ENCODE data around the gene SAMM50.

Gene SAMM50

DNA sequence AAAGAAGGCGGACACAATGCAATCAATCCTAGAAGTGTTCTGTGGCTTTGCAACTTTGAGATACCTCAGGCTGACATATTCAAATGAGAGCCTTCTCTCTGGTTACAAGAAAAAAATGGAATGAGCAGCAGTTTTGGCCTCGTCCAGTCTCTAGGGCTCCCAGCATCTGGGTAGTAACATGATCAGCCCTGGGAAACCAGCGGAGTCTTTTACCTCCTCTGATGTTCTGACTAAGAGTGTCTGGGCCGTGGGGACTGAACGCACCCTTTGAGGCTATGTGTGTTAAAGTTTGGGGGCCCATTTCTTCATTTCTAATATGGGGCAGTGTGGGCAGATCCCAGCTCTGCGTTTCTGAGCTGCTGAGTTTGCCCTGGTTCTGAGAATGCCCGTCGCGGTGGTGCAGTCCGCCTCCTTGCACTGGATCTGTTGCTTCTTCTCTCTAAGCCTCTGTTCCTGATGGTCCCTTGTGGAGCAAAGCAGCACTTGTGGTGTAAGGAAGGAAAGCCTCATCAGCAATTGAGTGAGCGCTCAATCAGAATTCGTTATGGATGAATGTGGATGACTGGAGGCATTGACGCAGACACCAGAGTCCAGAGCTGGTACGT lies 77.0 kb downstream of the SAMM50 start:
- no peak for DNase-seq

DNA sequence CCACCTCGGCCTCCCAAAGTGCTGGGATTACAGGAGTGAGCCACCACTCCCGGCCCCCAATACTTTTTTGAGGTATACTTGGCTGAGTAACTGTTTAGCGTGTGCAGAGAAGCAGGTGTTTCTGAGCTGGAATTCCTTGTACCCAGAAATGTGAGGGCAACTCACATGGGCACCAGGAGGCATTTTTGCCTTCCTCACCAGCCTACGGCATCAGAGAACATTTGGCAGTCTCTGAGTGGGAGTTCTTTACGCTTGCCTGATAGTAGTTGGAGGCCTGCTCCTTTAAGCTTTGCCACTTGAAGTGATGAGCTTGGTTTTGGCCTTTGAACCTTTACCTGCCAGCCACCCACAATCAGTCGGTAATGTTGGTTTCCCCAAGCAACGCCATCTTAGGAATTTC lies 78.0 kb downstream of the SAMM50 start:
- no peak for DNase-seq

DNA sequence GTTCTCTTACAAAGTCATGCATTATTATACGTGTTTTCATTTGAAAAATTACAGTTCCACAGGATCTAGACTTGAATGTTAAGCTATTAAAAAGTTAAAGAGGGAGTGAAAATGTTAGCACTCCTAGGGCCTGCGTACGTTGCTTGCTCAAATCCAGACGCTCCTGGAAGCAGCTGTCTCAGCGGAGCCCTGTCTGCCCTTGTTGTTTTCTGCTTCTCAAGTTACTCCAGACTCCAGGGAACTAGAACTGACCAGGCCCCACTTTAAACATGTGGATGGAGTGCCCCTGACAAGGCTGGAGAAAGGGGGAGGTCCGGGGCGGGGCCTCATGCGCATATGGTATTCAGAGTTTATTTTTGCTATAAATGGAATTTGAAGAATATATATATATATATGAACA lies 78.5 kb downstream of the SAMM50 start:
- DNase-seq: no peak

DNA sequence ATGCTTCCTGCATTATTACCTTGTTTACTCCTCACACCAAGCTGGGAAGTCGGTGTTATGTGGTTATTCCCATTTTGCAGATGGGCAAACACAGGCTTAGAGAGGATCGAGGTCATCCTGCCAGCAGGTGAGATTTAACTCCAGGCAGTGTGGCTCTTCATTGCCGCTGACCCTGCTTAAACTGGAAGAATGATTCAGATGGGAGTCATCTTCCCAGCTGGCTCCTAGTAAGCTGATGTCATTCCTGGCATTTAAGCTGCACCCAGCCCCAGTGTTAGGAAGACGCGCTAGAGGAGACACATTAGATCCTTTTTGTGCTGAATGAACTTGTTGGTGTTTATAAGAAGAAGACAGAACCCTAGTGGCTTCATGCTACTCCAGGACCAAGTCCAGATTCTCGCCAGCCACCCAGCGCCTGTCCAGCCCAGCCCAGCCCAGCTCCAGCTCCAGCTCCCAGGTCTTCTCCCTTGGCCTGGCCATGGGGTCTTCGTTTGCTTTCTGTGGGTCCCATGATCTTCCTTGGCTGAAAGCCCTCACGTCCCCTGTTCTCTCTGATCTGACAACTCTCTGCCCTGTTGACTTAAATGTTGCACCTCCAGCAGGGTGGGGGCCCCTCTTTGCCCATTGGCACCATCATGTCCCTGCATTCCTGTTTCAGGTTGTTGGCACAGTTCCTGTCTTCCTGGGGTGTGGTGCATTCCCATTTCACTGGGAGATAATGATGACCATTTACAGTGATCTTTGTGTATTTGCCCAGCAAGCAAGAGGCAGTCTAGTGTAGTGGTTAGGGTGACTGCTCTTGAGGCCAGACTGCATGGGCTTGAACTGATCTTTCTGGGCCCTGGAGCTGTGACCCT lies 82.5 kb downstream of the SAMM50 start:
- DNase-seq: no peak

DNA sequence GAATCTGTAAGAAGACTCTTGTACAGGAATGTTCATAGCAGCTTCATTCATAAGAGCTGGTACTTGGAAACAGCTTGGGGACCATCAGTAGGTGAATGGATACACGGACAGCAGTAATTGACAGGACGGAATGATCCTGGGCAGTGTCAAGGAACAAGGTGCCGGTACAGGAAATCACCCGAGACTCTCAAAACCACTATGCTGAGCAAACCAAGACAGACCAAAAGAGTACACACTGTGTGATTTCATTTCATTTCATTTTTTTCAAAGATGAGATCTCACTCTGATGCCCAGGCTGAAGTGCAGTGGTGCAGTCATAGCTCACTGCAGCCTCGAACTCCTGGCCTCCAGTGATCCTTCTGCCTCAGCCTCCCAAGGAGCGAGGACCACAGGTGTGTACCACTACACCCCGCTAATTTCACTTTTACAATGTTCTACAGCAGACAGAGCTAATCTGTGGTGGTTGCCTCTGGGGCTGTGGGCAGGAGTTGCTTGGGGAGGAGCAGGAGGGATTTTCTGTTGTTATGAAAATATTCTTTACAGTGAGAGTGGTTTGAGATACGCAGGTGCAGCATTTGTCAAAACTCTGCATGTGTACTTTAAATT lies 84.4 kb downstream of the SAMM50 start:
- no peak for DNase-seq

DNA sequence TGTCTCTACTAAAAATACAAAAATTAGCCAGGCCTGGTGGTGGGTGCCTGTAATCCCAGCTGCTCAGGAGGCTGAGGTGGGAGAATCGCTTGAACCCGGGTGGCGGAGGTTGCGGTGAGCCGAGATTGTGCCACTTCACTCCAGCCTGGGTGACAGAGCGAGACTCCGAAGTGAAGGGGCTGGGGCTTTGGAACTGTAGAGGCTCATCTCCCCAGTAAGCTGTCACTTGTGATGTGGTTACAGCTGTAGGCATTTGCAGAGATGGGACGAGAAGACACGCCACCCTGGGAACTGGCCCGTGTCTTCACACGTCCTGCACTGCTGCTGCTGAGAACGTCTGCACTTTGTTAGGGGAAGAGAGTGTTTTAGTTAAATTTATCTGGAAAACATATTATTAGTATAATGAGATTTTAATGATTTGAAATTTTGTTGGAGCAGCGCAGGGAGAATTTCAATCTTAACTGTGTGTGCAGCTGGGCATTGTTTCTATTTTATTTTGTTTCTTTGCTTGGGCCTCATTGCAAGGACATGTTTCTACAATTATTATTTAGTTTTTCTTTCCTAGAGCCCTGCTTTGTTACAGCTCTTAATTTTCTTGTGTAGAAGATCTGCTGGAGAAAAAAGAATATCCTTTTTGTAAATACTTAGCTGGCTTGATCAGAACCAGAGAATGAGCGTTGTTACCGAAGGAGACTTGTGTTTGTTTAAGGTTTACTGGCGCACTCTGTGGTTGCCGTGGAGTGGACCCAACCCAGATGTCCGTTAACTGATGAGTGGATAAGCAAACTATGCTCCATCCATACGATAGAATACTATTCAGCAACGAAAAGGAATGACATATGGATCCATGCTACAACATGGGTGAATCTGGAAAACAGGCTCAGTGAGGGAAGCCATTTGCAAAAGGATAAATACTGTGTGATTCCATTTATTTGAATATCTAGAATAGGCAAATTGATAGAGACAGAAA lies 87.3 kb downstream of the SAMM50 start:
- DNase-seq: no peak

DNA sequence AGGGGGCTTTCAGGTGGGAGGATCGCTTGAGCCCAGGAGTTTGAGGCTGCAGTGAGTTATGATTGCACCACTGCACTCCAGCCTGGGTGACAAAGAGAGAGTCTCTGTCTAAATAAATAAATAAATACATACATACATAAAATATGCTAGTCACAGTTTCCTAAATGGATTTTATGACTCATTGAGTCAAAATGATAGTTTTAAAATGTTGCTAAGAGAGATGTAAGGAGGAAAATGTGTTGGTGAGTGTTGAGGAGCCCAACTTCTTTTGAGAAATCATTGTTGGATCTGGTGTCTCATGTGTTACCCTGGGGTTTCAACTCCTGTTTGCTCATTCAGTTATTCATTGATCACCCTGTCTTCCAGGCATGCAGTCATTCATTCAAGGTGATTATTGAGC lies 89.9 kb downstream of the SAMM50 start:
- DNase-seq: no peak

Measured in CD4-positive, alpha-beta T cell treated with Interleukin-10 for 1 hour (primary cell).